Measurements from ENCODE around the gene PPIG.
"Not testable (repeated sequence)": the region's sequence is repeated elsewhere in the genome, so short reads cannot be mapped to it uniquely, and the experiment has no call there.

Gene PPIG

DNA sequence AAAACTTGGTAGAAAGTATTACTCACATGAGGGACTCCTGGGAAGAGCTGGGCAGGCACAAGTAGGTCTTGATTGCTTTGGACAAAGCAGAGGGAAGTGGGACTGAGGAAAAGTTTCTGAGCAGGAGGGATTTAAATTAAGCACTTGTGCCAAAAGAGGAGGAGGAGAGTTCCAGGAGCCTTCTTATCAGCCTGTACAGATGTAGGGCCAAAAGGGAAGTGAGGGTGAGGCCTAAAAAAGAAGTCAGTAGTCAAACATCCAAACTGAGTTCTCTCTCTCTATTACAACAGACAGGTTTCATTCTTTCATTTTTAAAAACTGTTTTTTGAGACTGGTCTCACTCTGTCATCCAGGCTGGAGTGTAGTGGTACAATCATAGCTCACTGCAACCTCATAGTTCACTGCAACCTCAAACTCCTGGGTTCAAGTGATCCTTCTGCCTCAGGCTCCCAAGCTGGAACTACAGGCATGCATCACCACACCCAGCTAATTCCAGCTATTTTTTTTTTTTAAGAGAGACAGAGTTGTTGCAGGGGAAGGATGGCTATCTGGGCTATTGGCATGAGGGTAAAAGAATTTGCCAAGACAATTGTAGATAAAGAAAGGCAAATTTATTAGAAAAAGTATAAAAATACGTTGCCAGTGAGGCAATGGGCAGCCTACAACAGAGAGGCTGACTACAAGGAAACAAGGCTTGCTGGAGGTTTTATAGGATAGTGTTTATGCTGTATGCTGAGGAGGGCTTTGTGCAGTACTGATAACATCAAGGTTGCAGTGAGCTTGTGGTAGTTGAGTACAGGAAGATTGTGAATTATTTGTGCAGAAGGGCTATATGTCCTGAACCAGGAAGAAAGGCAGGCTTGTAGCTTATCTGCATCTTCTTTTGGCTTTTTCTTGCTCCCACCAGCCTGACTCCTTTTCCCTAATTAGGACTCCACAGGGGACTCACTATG, 81.1 kb downstream of the PPIG start:
- peak; percentile 5 for DNase-seq

DNA sequence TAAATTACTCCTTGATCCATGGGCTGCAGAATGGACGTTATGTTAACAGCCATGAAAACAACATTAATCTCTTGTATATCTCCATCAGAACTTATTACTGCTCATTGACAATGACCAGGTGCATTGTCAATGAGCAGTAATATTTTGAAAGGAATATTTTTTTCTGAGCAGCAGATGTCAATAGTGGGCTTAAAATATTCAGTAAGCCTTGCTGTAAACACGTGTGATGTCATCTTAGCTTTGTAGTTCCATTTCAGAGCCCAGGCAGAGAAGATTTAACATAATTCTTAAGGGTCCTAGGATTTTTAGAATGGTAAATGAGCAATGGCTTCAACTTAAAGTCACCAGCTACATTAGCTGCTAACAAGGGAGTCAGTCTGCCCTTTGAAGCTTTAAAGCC, 83.4 kb downstream of the PPIG start:
- DNase-seq, result no peak

DNA sequence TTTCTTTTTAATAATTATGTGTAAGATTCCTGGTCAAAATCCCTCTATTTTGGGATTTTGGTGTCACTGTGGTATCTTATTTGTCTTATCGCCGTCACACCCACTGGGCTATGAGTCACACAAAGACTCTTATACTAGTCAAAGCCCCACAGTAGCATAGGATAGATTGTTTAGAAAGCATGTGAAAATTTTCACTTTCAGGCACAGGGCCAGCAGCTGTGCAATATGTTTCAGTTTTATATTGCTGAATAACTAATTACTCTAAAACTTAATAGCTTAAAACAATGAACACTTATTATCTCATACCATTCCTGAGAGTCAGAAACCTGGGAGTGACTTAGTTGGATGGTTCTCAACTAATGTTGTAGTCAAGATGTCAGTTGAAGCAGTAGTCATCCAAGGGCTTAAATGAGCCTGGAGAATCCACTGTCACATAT, 86.1 kb downstream of the PPIG start:
- DNase-seq, result peak; percentile 46

DNA sequence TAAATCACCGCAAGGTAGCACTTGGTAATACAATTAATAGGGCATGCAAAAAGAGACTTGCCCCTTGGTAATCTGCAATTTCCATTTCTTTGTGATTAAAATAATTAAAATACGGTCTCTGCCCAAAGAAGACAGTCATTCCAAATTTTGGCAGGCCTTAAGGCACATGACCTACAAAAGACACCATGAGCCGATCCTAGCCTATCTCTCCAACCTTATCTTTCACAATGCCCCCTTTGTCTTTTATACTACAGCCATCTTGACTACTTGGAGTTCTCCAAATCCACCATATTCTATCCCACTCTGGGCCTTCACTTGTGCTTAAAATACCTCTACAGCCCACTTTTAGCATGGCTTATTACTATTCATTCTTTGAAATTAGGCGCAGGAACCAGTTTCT, 86.8 kb downstream of the PPIG start:
- no peak for DNase-seq

DNA sequence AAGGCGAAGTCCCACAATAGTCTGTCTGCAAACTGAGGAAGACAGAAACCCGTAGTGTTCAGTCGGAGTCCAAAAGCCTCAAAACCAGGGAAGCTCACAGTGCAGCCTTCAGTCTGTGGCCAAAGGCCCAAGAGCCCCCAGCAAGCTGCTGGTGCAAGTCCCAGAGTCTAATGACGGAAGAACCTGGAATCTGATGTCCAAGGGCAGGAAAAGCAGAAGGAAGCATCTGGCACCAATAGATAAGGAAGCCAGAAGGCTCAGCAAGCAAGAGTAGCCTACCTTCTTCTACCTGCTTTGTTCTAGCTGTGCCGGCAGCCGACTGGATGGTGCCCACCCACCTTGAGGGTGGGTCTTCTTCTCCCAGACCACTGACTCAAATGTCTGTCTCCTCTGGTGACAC, 88.3 kb downstream of the PPIG start:
- no peak for DNase-seq

DNA sequence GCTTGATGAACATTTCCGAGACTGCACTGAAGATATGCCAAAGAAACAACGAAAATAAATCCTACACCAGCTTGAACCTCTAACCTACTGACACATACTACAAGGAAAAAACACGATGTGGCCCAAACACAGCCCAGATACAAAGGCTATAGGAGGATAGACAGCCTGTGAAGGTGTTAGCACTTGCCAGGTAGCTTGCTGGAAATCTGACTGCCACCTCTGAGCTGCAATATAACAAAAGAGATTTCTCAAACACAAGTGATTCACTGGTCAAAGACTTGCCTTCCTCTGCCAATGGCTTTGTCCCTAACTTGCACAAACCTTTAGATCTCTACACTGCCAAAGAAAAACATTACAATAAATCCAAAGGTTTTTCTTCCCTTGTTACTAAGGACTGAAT, 89.0 kb downstream of the PPIG start:
- no peak for DNase-seq

DNA sequence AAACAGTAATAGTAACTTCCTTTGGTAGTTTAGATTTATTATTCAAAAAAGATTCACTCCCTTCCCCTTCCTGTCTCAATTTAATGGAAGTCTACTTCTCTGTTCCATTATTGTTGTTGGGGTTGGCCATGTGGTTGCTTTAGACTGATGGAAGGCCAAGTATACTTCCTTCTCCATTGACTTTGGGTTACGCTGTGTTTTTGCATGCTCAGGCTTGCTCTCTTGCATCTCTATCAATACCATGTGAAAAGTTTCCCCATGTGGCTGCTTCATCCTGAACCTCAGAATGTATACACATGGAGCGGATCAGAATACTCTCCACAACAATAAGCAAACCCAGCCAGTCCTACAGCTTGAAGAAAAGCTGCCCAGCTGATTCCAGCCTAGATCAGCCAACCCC, 89.8 kb downstream of the PPIG start:
- DNase-seq, result no peak

DNA sequence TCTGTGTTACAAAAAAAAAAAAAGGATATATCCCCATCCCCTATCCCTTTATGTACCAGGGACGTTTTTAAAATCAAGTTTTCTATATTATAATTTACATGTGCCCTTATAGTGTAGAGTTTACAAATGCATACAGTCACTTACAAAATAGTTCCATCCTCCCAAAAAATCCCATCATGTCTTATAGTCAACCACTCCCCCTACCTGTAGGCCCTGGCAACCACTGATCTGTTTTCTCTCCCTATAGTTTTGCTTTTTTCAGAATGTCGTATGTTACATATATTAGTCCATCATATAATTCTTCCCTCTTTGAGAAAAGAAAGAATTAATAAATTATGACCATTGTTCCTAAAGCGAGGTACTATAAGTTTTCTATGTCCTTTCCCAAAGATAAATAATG, 92.2 kb downstream of the PPIG start:
- no peak for DNase-seq

DNA sequence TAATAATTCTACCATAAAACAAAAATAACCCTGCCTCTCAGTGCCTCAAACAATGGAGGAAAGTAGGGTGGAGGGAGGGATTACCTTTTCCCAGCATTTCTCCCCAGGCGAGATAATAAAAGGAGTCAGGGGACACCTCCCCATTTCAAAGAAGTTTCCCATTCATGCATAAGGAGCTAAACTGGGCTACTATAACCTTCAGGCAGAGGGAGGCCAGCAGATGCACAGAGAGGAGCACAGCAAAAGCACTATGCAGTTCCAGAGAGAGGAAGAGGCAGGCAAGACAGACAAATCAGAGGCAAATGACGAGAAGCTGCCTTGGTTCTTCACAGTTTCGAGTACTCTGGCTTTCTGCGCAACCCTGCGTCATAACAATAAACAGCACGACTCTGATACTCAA, 92.7 kb downstream of the PPIG start:
- no peak for DNase-seq

DNA sequence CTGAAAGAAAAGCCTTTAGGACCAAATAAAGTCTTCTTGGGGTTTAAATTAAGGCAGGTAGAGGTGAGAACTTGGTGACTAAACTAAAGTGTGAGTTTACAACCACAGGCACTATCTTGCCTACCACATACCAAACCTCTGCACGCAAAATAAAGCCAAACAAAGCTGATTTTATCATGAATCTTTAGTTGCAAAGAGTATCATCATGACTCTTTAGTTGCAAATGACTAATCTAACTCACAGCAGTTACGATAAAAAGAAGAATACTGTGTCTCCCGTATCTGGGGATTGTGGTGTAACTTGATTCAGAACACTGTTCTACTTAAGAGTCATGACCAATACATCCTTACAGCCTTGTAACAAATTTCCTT, 98.9 kb downstream of the PPIG start:
- no peak for DNase-seq

DNA sequence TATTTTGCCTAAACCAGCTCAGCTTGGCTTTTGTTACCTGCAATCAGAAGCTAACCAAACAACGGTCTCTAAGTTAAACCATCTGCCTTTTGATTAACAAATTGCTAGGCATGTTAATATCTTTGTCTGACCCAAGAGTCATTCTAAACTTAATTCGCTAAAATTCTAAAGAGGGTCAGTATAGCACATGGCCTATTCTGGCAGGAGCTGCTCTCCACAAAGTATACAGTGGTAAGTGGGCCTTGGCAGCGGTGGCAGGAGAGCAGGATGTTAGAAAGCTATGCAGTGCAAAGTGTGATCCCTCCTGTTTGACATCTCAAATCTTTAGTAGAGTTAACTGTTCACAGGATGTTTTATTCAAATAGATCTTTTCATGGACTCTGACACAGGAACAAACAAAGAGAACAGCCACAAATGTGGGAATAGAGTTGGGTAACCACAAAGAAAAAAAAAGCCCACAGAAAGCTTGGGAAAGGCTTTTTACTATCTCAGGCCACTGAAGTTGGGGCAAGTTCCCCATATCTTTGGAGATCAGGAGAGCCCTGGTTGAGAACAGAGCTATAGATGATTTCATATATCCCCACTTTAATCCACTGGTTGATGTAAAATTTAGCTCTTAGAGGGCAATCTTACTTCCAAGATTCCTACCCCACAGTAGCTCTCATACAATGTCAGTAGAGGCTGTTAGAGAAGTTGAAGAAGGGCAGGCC, 99.4 kb downstream of the PPIG start:
- DNase-seq, result no peak

DNA sequence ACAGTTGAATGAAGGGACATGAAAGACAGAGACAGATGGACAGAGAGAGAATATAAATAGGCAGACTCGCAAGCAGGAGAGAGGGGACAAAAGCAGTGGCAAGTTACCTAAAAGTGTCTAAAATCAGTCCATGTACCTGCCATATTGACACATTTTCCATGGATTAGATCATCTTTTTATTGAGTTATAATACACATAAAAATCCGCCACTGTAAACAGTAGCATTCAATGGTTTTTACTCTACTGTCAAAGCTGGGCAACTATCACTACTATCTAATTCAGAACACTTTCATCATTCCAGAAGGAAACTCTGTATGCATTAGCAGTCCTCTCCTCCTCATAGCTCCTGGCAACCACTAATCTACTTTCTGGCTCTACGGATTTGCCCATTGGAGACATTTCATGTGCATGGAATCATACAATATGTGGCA, 100.0 kb downstream of the PPIG start:
- no peak for DNase-seq

DNA sequence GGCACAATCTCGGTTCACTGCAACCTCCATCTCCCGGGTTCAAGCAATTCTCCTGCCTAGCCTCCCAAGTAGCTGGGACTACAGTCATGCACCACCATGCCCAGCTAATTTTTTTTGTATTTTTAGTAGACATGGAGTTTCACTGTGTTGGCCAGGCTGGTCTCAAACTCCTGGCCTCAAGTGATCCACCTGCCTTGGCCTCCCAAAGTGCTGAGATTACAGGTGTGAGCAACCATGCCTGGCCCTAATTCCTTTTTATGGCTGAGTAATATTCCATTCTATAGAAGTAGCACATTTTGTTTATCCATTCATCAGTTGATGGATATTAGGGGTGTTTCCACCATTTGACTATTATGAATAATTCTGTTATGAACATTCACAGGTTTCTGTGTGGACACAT, 100.6 kb downstream of the PPIG start:
- not testable (repeated sequence) for DNase-seq

DNA sequence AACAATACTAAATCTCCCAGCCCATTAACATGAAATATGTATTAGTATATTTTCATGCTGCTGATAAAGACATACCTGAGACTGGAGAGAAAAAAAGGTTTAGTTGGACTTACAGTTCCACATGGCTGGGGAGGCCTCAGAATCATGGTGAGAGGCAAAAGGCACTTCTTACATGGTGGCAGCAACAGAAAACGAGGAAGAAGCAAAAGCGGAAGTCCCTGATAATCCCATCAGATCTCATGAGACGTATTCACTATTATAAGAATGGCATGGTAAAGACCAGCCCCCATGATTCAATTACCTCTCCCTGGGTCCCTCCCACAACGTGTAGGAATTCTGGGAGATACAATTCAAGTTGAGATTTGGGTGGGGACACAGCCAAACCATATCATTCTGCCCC, 102.7 kb downstream of the PPIG start:
- not testable (repeated sequence) for DNase-seq

DNA sequence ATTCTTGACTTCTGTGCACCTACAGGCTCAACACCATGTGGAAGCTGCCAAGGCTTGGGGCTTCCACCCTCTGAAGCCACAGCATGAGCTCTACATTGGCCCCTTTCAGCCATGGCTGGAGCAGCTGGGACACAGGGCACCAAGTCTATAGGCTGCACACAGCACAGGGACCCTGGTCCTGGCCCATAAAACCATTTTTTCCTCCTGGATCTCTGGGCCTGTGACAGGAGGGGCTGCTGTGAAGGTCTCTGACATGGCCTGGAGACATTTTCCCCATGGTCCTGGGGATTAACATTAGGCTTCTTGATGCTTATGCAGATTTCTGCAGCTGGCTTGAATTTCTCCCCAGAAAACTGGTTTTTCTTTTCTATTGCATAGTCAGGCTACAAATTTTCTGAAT, 103.8 kb downstream of the PPIG start:
- DNase-seq, result not testable (repeated sequence)

DNA sequence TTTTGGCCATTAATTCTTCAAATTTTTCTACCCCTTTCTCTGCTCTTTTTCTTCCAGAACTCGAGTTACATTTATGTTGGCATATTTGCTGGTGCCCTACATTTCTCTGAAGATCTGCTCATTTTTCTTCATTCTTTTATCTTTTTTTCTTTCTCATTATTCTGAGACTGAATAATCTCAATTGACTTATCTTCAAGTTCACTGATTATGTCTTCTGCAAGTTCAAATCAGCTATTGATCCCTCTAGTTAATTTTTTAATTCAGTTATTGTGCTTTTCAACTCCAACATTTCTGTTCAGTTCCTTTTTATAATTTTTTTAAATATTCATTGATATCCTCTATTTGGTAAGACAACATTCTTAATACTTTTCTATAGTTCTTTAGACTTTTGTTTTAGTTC, 106.8 kb downstream of the PPIG start:
- DNase-seq, result no peak

All from fibroblast of skin of back (primary cell).